HEK293 (cell line): Measurements from ENCODE around the gene PARD6G.

Source experiments
- CTCF ChIA-PET: fragments of 350-600 bp; formaldehyde crosslinking; extraction: SDS; loops from one replicate; lab custom pipeline; 2021; ENCODE audit warnings: antibody characterized with exemption; lab: Yijun Ruan, JAX
- POLR2A ChIA-PET: fragments of 300-600 bp; formaldehyde crosslinking; extraction: SDS; loops from one replicate; lab custom pipeline; 2020; ENCODE audit warnings: antibody characterized with exemption, inconsistent platforms; lab: Yijun Ruan, JAX
- H3K27ac ChIP-seq: fragments of 200-500 bp; sonication (Bioruptor generic); 2 replicates; pipeline ENCODE4 v1.5.1; 2014; ENCODE audit warnings: low read depth, low read length, control low read depth, inconsistent platforms; ENCODE audit errors: extremely low read depth
- H3K36me3 ChIP-seq, 2 experiments: fragments of 200-500 bp in 1 of 2; sonication (Bioruptor generic) in 1 of 2; 1 replicate in 1 of 2; 2 replicates in 1 of 2; pipeline ENCODE4 v1.5.1; 2014 to 2017; ENCODE audit warnings: inconsistent platforms in 2 of 2, low read length in 2 of 2; ENCODE audit not compliant: control insufficient read depth in 2 of 2, insufficient read depth in 1 of 2
- H3K4me1 ChIP-seq: fragments of 200-500 bp; sonication (Bioruptor generic); 2 replicates; pipeline ENCODE4 v1.5.1; 2014; ENCODE audit warnings: mild to moderate bottlenecking, low read length, inconsistent platforms; ENCODE audit not compliant: control insufficient read depth, insufficient read depth
- H3K4me3 ChIP-seq: 2 replicates; pipeline ENCODE4 v1.5.1; 2011; ENCODE audit warnings: low read depth, mild to moderate bottlenecking, control low read depth, low read length, moderate library complexity
- H3K9me3 ChIP-seq: fragments of 200-500 bp; sonication (Bioruptor generic); 2 replicates; pipeline ENCODE4 v1.5.1; 2014; ENCODE audit warnings: low read depth, low read length, inconsistent platforms; ENCODE audit not compliant: control insufficient read depth, insufficient read depth
- PATZ1 ChIP-seq: fragments of 450-650 bp; formaldehyde crosslinking; IDR thresholded peaks from 2 replicates; pipeline ENCODE4 v1.5.1; 2016; ENCODE audit warnings: missing biosample characterization, missing genetic modification characterization
- ZBTB17 ChIP-seq: fragments of 450-650 bp; formaldehyde crosslinking; IDR thresholded peaks from 2 replicates; pipeline ENCODE4 v1.5.1; 2016; ENCODE audit warnings: missing biosample characterization, missing genetic modification characterization
- ZBTB21 ChIP-seq: fragments of 450-650 bp; formaldehyde crosslinking; IDR thresholded peaks from 2 replicates; pipeline ENCODE4 v1.5.1; 2017; ENCODE audit warnings: missing biosample characterization, missing genetic modification characterization
- ZBTB48 ChIP-seq: fragments of 450-650 bp; formaldehyde crosslinking; IDR thresholded peaks from 2 replicates; pipeline ENCODE4 v1.5.1; 2016; ENCODE audit warnings: missing biosample characterization, missing genetic modification characterization
- ZBTB49 ChIP-seq: fragments of 450-650 bp; formaldehyde crosslinking; IDR thresholded peaks from 2 replicates; pipeline ENCODE4 v1.5.1; 2016; ENCODE audit warnings: missing biosample characterization, missing genetic modification characterization, low read depth
- ZFP69B ChIP-seq: fragments of 450-650 bp; formaldehyde crosslinking; IDR thresholded peaks from 2 replicates; pipeline ENCODE4 v1.5.1; 2016; ENCODE audit warnings: missing biosample characterization, missing genetic modification characterization
- ZNF146 ChIP-seq: fragments of 450-650 bp; formaldehyde crosslinking; IDR thresholded peaks from 2 replicates; pipeline ENCODE4 v1.5.1; 2016; ENCODE audit warnings: missing biosample characterization, missing genetic modification characterization
- ZNF221 ChIP-seq: fragments of 450-650 bp; formaldehyde crosslinking; IDR thresholded peaks from 2 replicates; pipeline ENCODE4 v1.5.1; 2017; ENCODE audit warnings: missing biosample characterization, missing genetic modification characterization, borderline replicate concordance
- ZNF266 ChIP-seq: fragments of 450-650 bp; formaldehyde crosslinking; IDR thresholded peaks from 2 replicates; pipeline ENCODE4 v1.5.1; 2016; ENCODE audit warnings: missing biosample characterization, missing genetic modification characterization, low read depth
- ZNF324 ChIP-seq: fragments of 450-650 bp; formaldehyde crosslinking; IDR thresholded peaks from 2 replicates; pipeline ENCODE4 v1.5.1; 2016; ENCODE audit warnings: missing biosample characterization, missing genetic modification characterization
- ZNF394 ChIP-seq: fragments of 450-650 bp; formaldehyde crosslinking; IDR thresholded peaks from 2 replicates; pipeline ENCODE4 v1.5.1; 2016; ENCODE audit warnings: missing biosample characterization, missing genetic modification characterization, mild to moderate bottlenecking, moderate library complexity, borderline replicate concordance
- ZNF404 ChIP-seq: fragments of 450-650 bp; formaldehyde crosslinking; IDR thresholded peaks from 2 replicates; pipeline ENCODE4 v1.5.1; 2017; ENCODE audit warnings: missing biosample characterization, missing genetic modification characterization
- ZNF555 ChIP-seq: fragments of 450-650 bp; formaldehyde crosslinking; conservative IDR thresholded peaks from 2 replicates; pipeline ENCODE4 v1.5.1; 2017; ENCODE audit warnings: missing biosample characterization, mild to moderate bottlenecking, missing genetic modification characterization, inconsistent platforms
- ZNF658 ChIP-seq: fragments of 450-650 bp; formaldehyde crosslinking; IDR thresholded peaks from 2 replicates; pipeline ENCODE4; 2016; ENCODE audit warnings: missing biosample characterization, missing genetic modification characterization
- ZNF664 ChIP-seq: fragments of 450-650 bp; formaldehyde crosslinking; IDR thresholded peaks from 2 replicates; pipeline ENCODE4 v1.5.1; 2016; ENCODE audit warnings: missing biosample characterization, missing genetic modification characterization
- ZNF704 ChIP-seq: fragments of 450-650 bp; formaldehyde crosslinking; IDR thresholded peaks from 2 replicates; pipeline ENCODE4 v1.5.1; 2016; ENCODE audit warnings: missing biosample characterization, missing genetic modification characterization
- ZSCAN23 ChIP-seq: fragments of 450-650 bp; formaldehyde crosslinking; IDR thresholded peaks from 2 replicates; pipeline ENCODE4 v1.5.1; 2016; ENCODE audit warnings: missing biosample characterization, missing genetic modification characterization

PARD6G gene

GRCh38 chr18:80180778-80181564 lies 66.3 kb downstream of the PARD6G start:
- Histone ChIP-seq H3K4me3 (no peak overlapping the region), H3K9me3 (no peaks in the 10 kb centered on the region), H3K27ac (no peak overlapping the region), H3K4me1 (no peaks in the 10 kb centered on the region), H3K36me3 (no peaks in the 10 kb centered on the region)
- POLR2A ChIA-PET, result no interaction called here
- CTCF ChIA-PET, result interaction anchor here (0.6 to 2.5 kb wide), 6 partner anchors 8 to 74 kb away, joined by 3 to 8 read pairs (median 4); no protein-coding TSS in a partner anchor
- TF ChIP-seq ZNF404 (tag by site-specific recombination) (no peak), ZNF266 (tag by site-specific recombination) (no peak), ZBTB21 (no peak), ZNF704 (tag by site-specific recombination) (no peak), ZBTB17 (tag by site-specific recombination) (no peak), ZNF324 (tag by site-specific recombination) (no peak), ZNF146 (no peak), ZNF555 (tag by site-specific recombination) (no peak), ZFP69B (no peak), ZNF221 (no peak), ZNF664 (tag by site-specific recombination) (no peak), ZSCAN23 (tag by site-specific recombination) (no peak), PATZ1 (no peak), ZNF394 (no peak), ZNF658 (no peak), ZBTB48 (tag by site-specific recombination) (no peak)

- TF ChIP-seq ZSCAN23 (tag by site-specific recombination), result no peak
- TF ChIP-seq ZBTB49 (tag by site-specific recombination), result no peak
- ChIA-PET CTCF (interaction anchor here (0.7 kb wide), 1 partner anchor 9 kb away, joined by 3 read pairs; no protein-coding TSS in a partner anchor), POLR2A (no interaction called here)
- Histone ChIP-seq H3K36me3 (no peaks in the 10 kb centered on the region), H3K4me3 (no peak overlapping the region), H3K9me3 (no peaks in the 10 kb centered on the region), H3K4me1 (no peaks in the 10 kb centered on the region), H3K27ac (no peak overlapping the region)
Measured at GRCh38 chr18:80179857-80180558, 67.3 kb downstream of the PARD6G start.
